Tibial artery (tissue), 4 donors: ENCODE results near the gene LNP1.

Source experiments
- DNase-seq, 2 donors: peaks; one replicate each; pipeline ENCODE4 v3.0.0-alpha.2; 2019
- H3K27ac ChIP-seq, 2 donors: fragments of 200-600 bp; sonication (generic) in 1 of 2; 1 replicate in 1 of 2; 2 replicates in 1 of 2; pipeline ENCODE4 v1.5.1; 2018 to 2019; ENCODE audit warnings: mild to moderate bottlenecking in 1 of 2
- H3K27me3 ChIP-seq, 2 donors: fragments of 200-600 bp; sonication (generic) in 1 of 2; one replicate each; pipeline versions ENCODE4 v1.5.1 to v1.6.0; 2016 to 2019
- H3K36me3 ChIP-seq, 3 donors: fragments of 200-600 bp; sonication (generic) in 2 of 3; one replicate each; pipeline ENCODE4 v1.5.1; 2016 to 2019; ENCODE audit warnings: mild to moderate bottlenecking in 2 of 3
- H3K4me1 ChIP-seq, 4 donors: fragments of 200-600 bp; sonication (generic) in 2 of 4; 1 replicate in 3 of 4; 2 replicates in 1 of 4; pipeline ENCODE4 v1.5.1; 2016 to 2019
- H3K4me3 ChIP-seq, 2 donors: fragments of 200-600 bp; sonication (generic) in 1 of 2; 1 replicate in 1 of 2; 2 replicates in 1 of 2; pipeline ENCODE4 v1.5.1; 2018 to 2019; ENCODE audit warnings: mild to moderate bottlenecking in 2 of 2
- H3K9me3 ChIP-seq, 3 donors: fragments of 200-600 bp; sonication (generic) in 1 of 3; one replicate each; pipeline ENCODE4 v1.5.1; 2016 to 2019
- CTCF ChIP-seq, 2 experiments: fragments of 200-600 bp in 1 of 2; fragments of 450-650 bp in 1 of 2; IDR thresholded peaks; one replicate each; pipeline ENCODE4 v1.5.1; 2017 to 2019; ENCODE audit warnings: antibody characterized with exemption in 2 of 2, mild to moderate bottlenecking in 1 of 2, moderate library complexity in 1 of 2
- intact Hi-C: fragments of 100-400 bp; cut with DNase I; formaldehyde crosslinking; loops from one replicate; pipeline ENCODE4 v1.15.0; 2023; ENCODE audit warnings: low total_unique reads

Gene LNP1

DNA sequence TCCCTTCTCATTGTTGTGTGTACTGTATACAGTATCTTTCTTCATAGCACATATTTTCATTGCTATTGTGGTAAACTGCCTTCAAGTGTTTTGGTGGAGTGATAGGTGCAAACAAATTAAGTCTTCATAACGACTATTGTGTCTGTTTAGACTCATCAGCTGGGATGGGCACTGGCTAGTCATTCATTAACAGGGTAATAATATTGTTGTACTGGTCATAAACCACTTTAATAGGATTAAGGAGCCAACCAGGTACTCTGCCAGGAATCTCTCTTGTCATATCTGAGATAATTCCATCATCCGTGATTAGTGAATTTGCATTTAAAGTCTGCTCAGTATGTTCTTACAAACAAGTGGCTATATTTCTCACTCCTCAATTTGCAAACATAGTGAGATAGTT, 80.8 kb downstream of the LNP1 start:
- Histone ChIP-seq H3K9me3 (no peaks in the 10 kb centered on the region), H3K27ac (no peak overlapping the region), H3K27me3 (peaks cover 0 to 5% of the 10 kb centered on the region in 2 donors), H3K4me1 (no peaks in the 10 kb centered on the region), H3K36me3 (no peaks in the 10 kb centered on the region), H3K4me3 (no peak overlapping the region)
- DNase-seq, result no peak
- TF ChIP-seq CTCF (IDR thresholded peaks at IDR 0.05), result no peak
- intact Hi-C loops, result no loop called here

- peaks cover 0 to 5% of the 10 kb centered on the region in 2 donors for H3K27me3 ChIP-seq
- no peaks in the 10 kb centered on the region for H3K9me3 ChIP-seq
- no peak for DNase-seq
- no peaks in the 10 kb centered on the region for H3K36me3 ChIP-seq
- intact Hi-C loops, result no loop called here
- no peak overlapping the region for H3K4me3 ChIP-seq
- H3K27ac ChIP-seq, result no peak overlapping the region
- no peak for TF ChIP-seq CTCF (IDR thresholded peaks at IDR 0.05)
- H3K4me1 ChIP-seq, result no peaks in the 10 kb centered on the region
Measured at GRCh38 chr3:100483529-100483928, 82.2 kb downstream of the LNP1 start.

DNA sequence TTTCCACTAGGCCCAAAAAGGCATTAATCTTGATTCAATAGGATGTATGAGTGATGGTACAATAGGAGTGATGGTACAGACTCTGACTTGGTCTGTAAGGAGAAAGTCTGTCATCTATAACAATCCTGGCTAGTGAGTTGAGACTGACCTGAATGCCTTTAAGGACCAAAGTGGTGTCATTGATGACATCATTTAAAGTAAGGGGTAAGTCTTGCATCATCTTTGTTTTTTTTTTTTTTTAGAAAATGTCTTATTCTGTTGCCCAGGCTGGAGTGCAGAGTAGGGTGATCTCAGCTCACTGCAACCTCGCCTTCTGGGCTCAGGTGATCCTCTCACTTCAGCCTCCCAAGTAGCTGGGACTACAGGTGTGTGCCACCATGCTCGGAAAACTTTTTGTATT, 85.5 kb downstream of the LNP1 start:
- intact Hi-C loops, result no loop called here
- no peak overlapping the region for H3K27ac ChIP-seq
- H3K4me1 ChIP-seq, result peaks cover 0 to 5% (median 1%) of the 10 kb centered on the region in 4 donors

DNA sequence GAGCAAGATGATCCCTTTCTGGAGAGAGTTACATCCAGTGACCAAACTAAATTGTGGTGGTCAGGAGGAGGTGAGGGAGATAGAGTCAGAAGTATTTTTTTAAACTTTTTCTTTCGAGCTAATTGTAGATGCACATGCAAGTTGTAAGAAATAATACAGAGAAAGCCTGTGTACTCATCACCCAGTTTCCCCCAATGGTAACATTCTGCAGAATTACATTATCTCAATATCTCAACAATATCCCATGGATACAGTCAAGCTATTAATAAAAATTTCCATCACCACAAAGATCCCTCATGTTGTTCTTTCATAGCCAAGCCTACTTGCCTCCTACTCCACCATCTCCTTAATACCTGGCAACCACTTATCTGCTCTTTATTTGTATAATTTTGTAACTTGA, 87.8 kb downstream of the LNP1 start:
- H3K36me3 ChIP-seq, result no peaks in the 10 kb centered on the region
- TF ChIP-seq CTCF (IDR thresholded peaks at IDR 0.05), result no peak
- intact Hi-C loops, result no loop called here

More for the DNA sequence above, 85.5 kb downstream of the LNP1 start:
- no peak for TF ChIP-seq CTCF (IDR thresholded peaks at IDR 0.05)
- DNase-seq, result no peak
- H3K36me3 ChIP-seq, result no peaks in the 10 kb centered on the region
- H3K27me3 ChIP-seq, result no peaks in the 10 kb centered on the region
- H3K9me3 ChIP-seq, result no peaks in the 10 kb centered on the region
- no peak overlapping the region for H3K4me3 ChIP-seq

DNA sequence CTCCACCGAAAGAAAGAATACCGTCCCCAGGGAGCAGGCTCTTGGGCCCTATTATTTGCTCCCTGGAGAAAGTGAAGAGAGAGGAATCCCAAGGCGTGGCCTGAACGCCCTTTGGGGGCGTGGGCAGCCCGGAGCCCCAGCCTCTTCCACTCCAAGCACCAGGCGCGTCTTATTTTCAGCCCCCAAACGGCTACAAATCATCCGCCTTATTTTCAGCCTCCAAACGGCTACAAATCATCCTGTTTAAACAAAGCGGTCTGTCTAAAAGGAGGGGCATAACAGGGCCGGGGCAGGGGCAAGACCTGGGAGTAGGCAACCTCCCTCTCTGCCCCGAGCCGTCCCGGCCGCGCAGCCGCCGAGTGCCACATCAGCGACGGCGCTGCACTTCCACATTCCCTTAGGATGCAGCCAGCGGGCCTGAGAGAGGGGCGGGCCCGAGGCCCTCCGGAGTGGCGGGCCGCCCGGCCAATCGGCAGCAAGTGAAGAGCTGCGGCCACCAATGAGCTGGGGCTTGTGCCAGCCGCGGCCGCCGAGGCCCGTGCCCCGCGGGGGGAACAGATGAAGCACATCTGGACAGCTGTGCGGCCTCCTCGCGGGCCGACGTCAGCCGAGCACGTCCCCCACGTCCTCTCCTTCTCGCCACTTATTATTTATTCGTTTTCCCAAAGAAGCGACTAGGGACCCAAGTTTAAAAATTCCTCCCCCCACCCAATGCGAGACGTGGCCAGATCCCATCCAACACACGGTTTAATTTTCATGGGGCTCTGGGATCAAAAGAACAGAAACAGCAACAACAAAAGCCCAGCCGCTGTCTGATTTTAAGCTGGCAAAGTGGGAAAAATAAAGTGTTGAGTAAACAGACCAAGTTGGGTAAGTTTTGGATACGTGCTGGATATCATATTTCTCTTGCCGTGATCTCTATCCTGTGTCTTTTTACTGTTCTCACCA, 91.0 kb downstream of the LNP1 start, which contains the start of gene TMEM45A:
Gene TMEM45A (plus strand): TSS at position 561 of the 948 bp plus-strand sequence. CDS start 62,593 bp downstream, outside the sequence.
- H3K9me3 ChIP-seq, result no peaks in the 10 kb centered on the region
- H3K27me3 ChIP-seq, result no peaks in the 10 kb centered on the region
- H3K27ac ChIP-seq, result peak within 1 kb of the TSS; percentile 82 to 84
- peaks cover 0 to 39% (median 13%) of the 10 kb centered on the region in 4 donors for H3K4me1 ChIP-seq
- intact Hi-C loops, result loop anchor here (5.0 kb wide), 1 partner anchor 90 kb away; the partner anchor contains the start of genes LNP1 and TOMM70
- peak; percentile 96 to 99 for DNase-seq
- H3K4me3 ChIP-seq, result peak within 1 kb of the TSS; percentile 51 to 54
- peak in 1 of 2 experiments; percentile 15 for TF ChIP-seq CTCF (IDR thresholded peaks at IDR 0.05)
- no peaks in the 10 kb centered on the region for H3K36me3 ChIP-seq

More for the DNA sequence above, 87.8 kb downstream of the LNP1 start:
- Histone ChIP-seq H3K27me3 (no peaks in the 10 kb centered on the region), H3K4me3 (no peak overlapping the region), H3K4me1 (peaks cover 0 to 15% (median 7%) of the 10 kb centered on the region in 4 donors), H3K9me3 (no peaks in the 10 kb centered on the region), H3K27ac (no peak overlapping the region)
- DNase-seq, result no peak
